Measurements from ENCODE around the gene MST1.
A peak's percentile ranks its signal among the peaks of the same experiment; 100 is the strongest.

MST1 gene

DNA sequence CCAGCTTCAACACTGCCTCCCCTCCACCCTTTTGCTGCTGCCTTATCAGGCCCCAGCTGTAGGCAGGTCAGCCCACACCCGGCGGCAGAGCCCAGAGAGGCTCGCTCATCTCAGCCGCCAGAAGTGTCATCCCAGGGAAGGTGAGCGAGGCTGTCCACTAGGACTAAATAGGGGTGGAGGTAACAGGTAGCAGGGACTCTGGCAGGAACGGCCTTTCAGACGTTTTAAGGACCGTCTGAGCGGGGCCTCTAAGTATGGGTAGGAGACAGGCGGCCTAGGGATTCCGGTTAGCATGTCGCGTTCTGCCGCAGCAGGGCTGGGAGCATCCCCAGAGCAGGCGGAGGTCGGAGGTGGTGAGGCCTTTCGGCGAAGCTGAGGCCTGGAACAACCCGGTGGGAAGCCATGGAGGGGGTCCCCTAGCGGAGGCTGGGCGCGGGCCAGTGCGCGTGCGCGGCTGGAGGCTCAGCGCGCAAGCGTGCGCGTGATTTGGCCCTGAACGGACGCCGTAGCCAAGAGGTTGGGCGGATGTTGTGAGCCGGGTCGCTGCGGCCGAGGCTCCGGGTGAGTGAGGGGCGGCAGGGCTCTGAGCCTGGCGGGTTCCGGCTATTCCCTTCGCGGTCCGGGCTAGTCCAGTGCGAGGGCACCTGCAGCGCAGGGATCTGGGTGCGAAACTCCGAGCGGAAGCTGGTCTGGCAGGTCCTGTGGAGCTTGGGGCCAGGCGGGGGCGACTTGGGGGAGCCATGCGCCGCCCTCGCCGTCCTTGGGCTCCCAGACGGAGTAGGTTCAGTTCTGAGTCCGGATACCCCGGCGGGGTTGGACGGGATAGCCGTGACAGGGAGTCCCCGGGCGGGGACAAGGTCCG lies at the start of gene MST1, which contains the start of gene RNF123:
TSS of gene MST1 (minus strand) at position 429 of the 862 bp plus-strand sequence. CDS start 783 bp downstream, outside the sequence.
TSS of gene RNF123 (plus strand) at position 512 of the 862 bp plus-strand sequence. CDS start 1,609 bp downstream, outside the sequence.
- peak; percentile 92 for DNase-seq

DNA sequence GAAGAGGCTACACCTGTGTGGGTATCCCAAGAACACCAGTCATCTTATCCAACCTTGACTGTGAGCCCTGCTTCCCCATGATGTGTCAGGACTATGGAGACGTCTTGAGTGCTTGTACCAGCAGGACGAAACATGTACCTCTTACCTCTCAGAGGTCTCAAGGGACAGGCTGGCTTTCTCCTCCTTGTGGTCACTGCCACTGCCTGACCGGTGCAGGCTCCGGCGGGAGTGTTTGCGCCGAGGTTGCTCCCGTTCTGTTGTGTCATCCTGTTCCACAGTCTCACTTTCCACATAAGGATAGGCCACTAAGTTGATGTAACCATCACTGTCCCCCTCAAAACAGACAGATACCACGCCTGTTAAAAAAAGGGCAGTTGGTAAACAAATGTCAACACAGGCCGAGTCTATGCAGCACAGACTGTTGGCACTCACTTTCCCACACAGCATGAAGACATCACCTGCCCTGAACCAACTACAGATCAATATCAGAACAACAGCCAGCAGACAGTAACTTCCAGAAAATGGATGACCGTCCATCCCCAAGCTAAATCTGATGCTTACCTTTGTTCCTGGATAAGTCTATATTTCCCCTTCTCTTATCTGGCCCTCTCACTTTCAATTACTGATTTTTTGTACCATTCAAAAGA lies 48.9 kb upstream of the MST1 start:
- DNase-seq = no peak

GRCh38 chr3:49734752-49735151 lies 45.5 kb upstream of the MST1 start:
- DNase-seq = no peak

DNA sequence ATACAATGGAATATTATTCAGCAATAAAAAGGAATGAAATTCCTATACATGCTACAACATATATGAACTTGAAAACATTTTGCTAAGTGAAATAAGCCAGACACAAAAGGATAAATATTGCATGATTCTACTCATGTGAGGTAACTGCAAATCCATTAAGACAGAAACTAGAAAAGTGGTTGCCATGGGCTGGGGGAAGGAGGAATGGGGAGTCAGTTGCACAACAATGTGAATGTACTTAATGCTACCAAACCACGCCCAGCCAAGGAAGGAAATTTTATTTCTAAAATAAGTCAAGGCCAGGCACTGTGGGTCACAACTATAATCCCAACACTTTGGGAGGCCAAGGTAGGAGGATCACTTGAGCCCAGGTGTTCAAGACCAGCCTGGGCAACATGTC lies 44.3 kb upstream of the MST1 start:
- no peak for DNase-seq

DNA sequence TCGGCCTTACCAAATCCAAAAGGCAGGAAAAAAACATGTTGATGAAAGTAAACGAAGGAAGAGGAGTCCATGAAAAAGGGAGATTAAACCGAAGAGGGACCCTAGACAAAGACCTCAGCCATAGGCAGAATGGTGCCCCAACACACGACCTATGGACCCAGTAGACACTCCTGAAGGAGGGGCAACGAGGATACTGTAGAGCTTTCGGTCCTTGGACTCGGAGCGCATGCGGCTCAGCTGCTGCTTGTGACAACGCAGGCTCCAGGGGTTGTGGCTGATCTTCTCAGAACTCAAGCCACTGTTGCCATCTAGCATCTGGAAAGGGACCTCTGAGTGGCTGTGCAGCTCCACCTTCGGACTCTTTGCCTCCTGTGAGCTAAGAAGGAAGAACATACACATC lies 43.3 kb upstream of the MST1 start:
- no peak for DNase-seq

DNA sequence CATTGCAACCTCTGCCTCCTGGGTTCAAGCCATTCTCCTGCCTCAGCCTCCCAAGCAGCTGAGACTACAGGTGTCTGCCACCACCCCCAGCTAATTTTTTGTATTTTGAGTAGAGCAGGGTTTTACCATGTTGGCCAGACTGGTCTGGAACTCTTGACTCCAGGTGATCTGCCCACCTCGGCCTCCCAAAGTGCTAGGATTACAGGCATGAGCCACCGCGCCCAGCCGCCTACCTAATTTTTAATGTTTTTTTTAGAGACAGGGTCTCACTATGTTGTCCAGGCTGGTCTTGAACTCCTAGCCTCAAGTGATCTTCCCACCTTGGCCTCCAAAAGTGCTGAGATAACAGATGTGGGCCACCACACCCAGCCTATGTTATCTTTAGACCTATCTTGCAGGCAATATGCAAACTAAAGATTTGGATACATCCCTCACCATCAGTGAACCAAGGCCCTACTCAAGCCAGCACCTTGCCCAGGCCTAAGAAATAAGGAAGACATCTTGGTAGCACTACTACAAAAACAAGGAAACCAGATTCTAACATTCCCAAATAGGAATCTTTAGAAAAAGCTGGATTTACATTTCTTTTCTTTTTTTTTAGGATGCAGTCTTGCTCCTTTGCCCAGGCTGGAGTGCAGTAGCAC lies 40.8 kb upstream of the MST1 start:
- no peak for DNase-seq

DNA sequence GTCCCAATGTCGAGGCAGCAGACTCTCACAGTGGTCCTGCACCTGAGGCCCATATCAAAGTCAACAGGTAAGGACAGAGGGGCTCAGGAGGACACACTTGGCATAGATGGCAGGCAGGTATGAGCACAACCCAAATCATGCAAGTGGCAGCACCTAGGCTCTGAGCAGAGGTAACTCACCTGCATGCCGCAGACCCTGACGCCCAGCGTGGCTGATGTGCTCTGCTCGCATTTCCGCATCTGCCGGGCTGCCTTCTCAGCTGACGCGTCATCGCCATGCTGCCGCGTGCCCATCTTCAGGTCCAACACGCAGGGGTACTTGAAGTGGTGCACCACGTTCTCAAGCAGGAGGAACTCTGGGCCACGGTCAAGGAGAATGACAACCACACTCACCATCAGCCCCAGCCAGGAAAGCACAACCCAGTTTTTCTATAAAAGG lies 38.7 kb upstream of the MST1 start:
- DNase-seq = no peak

- DNase-seq = no peak
These were observed 38.1 kb upstream of the MST1 start for GRCh38 chr3:49727154-49727923.

DNA sequence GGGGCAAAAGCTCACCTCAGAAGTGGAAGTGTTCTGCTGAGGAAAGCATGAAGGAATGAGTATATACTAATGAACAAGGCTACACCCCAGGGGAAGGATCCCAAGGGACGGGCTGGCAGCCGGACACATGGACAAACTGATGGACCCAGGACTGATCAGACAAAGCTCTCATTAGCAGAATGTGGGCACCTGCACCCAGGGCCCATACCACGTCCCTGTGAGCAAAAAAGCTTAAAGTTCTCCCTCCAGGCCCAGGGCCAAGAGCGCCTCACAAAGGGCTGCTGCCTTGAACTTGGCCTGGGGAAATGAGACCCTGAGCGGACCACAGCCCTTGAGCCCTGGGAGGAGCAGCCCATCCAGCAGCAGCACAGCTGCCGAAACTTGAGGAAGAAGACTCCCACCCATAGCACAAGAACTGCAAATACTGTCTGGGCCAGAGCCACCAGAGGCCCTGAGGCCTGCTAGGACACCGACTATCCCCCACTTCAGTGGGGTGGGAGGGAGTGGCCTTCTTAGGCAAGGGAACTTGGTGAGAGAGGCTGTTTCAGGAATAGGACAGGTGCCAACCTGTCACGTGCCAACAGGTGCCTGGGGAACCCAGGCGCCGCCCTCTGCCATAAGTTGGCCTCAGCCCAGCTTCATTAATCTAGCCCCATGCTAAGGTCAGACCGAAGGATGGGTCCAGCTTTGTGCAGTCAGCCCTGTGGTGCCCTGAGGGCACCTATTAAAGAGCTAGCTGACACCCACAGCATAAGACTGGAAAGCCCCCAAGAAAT lies 36.8 kb upstream of the MST1 start:
- DNase-seq = no peak

DNA sequence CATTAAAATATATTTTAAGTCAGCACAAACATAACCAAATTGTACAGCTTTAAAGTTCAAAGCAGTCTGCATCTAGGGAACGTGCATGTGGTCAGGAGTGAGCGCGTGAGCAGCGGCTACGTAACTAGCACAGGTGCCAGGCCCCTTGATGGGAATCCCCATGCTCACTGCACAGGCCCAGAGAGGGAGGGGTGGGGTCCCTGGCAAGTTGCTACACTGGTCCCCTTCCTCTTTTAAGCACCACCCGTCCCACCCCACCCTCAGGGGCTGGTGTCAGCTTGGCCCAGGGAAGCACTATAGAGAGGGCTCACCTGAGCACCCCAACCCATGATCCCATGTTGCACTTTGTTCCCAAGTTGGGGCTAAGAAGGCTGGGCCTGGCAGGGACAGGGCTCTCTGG lies 35.3 kb upstream of the MST1 start:
- DNase-seq = no peak

DNA sequence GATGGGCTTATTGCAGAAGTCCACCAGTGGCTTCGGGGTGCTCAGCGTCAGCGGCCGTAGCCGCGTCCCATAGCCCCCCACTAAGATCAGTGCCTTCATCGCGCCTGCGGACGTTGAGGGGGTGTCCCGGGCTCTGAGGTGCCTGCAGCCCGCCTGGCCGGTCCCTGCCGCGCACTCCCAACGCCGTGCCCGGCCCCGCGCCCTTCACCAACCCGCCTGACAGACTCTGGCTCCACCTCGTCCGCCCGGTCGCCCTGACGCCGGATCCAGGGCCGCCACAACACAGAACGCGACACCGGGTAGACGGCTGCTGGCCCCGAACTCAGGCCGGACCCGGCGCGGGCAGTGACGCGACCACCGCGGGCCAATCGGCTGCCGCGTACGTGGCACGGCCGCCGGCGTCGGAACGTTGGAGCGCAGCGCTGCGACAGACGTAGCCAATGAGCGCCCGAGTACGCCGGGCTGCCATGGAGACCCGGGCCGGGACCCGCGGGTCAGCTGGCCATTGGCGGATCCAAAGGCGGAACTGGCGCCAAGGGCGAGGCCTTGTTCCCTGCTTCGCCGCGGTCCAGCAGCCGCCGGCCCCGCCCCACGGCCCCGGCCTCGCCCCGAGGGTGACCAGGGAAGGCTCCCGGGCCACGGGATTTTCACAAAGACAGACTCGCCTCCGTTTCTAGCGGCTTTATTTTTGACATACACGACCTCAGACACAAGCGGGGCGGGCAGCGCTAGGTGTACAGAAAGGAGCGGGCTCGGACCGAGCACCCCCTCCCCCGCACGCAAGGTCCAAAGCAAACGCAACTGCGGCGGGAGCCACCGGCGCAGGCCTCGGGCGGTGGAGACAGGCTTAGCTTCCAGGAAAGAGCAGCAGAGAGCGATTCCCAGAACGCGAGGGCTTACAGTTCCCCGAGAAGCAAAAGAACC lies 34.6 kb upstream of the MST1 start, which contains the start of gene GMPPB:
TSS of gene GMPPB (minus strand) at position 324 of the 924 bp plus-strand sequence. CDS start at position 99, 225 bp downstream.
- peak; percentile 97 for DNase-seq

- peak; percentile 31 for DNase-seq
These were observed 34.0 kb upstream of the MST1 start for GRCh38 chr3:49723296-49723627.

GRCh38 chr3:49722896-49723295 lies 33.6 kb upstream of the MST1 start:
- no peak for DNase-seq

DNA sequence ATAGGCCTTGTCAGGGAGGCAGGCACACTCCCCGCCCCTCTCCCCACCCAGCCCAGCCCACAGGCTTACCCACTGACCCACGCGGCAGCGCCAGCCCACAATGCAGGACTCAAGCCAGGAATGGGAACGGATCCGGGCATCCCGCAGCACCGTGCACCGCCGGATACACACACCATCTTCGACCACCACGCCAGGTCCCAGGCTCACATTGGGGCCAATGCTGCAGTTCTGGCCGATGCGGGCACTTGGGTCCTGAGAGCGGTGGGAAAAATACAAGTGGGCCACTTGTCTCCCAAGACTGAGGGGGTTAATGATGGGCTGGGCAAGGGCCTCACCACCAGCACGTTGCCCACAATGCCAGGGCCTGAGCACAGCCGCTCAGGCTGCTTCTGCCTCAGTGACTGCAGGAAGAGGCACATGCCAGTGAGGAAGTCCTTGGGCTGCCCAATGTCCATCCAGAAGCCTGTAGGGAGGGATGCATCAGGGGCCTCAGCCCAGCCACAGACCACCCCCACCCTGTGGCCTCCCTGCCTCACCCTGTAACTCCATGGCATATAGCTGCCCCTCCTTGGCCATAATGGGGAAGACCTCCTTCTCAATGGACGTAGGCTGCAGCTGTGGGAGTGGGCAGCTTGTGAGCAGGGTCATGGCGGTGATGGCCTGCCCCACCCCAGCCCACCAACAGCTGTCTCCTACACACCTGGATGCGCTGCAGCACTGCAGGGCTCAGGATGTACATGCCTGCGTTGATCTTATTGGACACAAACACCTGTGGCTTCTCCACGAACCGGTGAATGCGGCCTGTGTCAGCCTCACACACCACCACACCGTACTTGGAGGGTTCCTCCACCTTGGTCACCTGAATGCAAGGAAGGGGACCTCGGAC lies 32.9 kb upstream of the MST1 start:
- no peak for DNase-seq

DNA sequence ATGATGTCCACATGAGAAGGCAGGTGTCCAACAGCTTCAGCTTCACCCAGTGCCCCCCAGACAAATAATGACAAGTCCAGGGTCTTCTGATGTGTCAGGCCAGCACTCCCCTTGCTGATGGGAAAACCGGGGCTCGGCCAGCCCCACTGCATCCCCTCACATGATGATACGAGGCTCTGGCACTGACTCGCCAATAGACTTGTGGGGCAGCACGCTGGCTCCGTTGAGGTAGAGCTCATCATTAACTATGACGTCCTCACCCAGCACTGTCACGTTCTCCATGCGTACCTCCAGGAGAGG lies 32.3 kb upstream of the MST1 start:
- DNase-seq = no peak

DNA sequence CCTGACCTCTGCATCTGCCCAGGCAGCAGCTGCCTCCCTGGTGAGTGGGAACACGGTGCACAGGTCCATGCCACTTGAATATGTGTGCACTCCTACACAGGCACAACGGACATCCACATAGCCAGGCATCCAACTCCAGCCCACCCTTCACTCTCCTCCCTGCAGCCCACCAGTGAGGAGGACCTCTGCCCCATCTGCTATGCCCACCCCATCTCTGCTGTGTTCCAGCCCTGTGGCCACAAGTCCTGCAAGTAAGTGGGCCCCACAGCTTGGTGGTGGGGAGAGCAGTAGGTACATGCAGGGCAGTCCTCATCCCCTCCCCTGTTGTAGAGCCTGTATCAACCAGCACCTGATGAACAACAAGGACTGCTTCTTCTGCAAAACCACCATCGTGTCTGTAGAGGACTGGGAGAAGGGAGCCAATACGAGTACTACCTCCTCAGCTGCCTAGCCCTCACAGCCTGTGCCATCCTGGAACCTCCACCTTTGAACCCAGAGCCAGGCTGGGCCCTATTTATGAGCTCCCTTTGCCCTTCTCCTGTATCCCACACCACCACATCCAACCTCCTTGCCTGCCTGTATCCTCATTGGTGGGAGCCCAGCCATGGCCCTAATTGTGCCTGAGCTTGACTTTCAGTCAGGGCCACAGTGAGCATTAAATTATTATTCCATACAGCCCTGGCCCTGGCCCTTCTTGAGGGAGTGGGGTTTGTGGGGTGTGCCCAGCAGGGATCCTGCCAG lies 31.8 kb upstream of the MST1 start:
- no peak for DNase-seq

DNA sequence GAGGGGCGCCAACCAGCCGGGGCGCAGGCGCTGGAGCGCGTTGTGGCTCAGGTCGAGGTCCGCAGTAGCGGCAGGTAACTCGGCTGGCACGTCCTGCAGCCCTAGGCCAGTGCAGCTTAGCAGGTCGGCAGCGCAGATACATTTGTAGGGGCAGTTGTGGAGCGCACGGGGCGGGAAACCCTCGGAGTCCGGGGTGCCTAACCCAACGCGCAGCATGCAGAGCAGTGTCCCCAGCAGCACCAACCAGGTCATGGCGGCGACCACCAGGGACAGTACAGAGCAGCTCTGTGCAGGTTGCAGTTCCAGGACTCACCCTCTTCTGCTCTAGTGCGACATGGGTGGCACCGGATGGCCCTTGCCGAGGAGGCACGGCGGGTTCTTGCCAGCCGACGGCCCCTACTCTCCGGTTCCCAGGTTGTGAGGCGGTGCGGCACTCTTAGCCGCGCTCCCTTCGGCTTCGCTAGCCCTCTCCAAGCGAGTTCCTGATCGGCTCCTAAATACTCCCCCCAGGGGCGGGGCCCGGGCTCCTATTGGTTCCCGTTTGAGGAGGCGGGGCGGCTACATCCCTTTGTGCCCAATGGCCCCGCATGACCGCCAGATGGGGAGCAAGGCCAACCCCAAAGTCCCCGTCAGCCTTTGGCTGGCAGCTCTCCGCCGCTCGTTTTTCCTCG lies 30.1 kb upstream of the MST1 start, which contains the start of gene AMIGO3:
TSS of gene AMIGO3 (minus strand) at position 471 of the 671 bp plus-strand sequence. CDS start at position 252, 219 bp downstream.
- DNase-seq = peak; percentile 92

DNA sequence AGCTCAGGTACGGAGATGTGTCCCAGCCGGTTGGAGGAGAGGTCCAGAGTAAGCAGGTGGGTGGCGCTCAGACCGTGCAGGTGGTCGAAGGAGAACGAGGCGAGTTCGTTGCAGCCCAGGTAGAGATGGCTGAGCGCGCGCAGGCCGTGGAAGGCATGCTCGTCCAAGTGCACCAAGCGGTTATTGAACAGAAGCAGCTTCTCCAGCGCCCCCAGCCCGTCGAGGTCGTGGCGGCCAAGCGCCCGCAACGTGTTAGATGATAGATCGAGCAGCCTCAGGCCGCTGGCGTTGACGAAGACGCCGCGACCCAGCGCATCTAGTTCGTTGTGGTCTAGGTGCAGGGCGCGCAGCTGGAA lies 29.6 kb upstream of the MST1 start:
- no peak for DNase-seq
